ENCODE measurements around the gene SAV1.
"Not testable (repeated sequence)": the region's sequence is repeated elsewhere in the genome, so short reads cannot be mapped to it uniquely, and the experiment has no call there.

SAV1 gene

DNA sequence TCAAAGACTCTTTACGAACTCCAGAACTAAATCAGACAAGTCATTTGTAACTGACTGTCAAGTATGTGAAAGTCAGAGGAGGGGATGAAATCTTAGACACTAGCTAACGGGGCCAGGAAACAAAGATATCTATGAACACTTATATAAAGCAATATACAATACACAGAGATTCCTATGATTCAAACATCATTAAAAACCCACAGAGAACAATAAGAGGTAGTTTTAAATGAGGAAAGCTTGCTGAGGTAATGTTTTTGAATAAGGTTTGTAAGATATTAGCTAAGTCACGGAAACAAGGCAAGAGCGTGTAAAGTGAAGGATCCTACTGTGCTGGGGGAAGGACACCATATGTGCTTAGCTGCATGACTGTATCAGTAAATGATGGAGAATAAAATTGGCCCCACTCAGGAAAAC, 36.7 kb downstream of the SAV1 start:
- H3K27ac ChIP-seq (ENCODE audit: low read depth, low read length): no peak overlapping the region
- no peak overlapping the region for H3K9ac ChIP-seq (ENCODE audit: low read depth, low read length)
- H3K4me1 ChIP-seq (ENCODE audit: control insufficient read depth, insufficient read depth, low read length): no peaks in the 10 kb centered on the region
- no peak overlapping the region for H3K4me3 ChIP-seq (ENCODE audit: low read depth, low read length)
- no peaks in the 10 kb centered on the region for H3K27me3 ChIP-seq (ENCODE audit: control insufficient read depth, insufficient read depth, low read length)
- peaks cover 37% of the 10 kb centered on the region for H3K36me3 ChIP-seq (ENCODE audit: control insufficient read depth, insufficient read depth, low read length)
- H3K9me3 ChIP-seq (ENCODE audit: control insufficient read depth, insufficient read depth, low read length): no peaks in the 10 kb centered on the region

DNA sequence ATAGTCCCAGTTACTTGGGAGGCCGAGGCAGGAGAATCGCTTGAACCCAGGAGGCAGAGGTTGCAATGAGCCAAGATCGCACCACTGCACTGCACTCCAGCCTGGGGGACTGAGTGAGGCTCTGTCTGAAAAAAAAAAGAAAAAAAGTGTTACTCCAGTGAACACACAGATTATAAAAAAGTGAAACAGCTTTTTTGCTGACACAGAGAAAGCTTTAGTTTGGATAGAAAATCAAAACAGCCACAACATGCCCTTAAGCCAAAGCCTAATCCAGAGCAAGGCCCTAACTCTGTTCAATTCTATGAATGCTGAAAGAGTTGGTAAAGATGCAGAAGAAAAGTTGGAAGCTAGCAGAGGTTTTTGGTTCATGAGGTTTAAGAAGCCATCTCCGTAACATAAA, 43.2 kb downstream of the SAV1 start:
- H3K4me1 ChIP-seq (ENCODE audit: control insufficient read depth, insufficient read depth, low read length): not testable (repeated sequence)

DNA sequence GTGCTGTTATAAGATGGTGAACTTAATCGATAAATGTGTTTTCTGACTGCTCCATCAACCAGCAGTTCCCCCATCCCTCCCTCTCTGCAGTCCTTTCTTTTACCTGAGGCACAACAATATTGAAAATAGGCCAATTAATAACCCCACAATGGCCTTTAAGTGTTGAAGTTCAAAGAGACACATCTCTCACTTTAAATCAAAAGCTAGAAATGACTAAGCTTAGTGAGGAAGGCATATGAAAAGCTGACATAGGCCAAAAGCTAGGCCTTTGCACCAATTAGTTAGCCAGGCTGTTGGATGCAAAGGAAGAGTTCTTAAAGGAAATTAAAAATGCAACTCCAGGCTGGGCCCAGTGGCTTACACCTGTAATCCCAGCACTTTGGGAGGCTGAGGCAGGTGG, 43.7 kb downstream of the SAV1 start:
- Histone ChIP-seq H3K9me3 (ENCODE audit: control insufficient read depth, insufficient read depth, low read length) (no peaks in the 10 kb centered on the region), H3K4me1 (ENCODE audit: control insufficient read depth, insufficient read depth, low read length) (no peaks in the 10 kb centered on the region), H3K27me3 (ENCODE audit: control insufficient read depth, insufficient read depth, low read length) (no peaks in the 10 kb centered on the region), H3K27ac (ENCODE audit: low read depth, low read length) (no peak overlapping the region), H3K9ac (ENCODE audit: low read depth, low read length) (no peak overlapping the region), H3K4me3 (ENCODE audit: low read depth, low read length) (no peak overlapping the region), H3K36me3 (ENCODE audit: control insufficient read depth, insufficient read depth, low read length) (peaks cover 7% of the 10 kb centered on the region; the same call in 1 of the 2 replicates)

More for the DNA sequence above, 43.2 kb downstream of the SAV1 start:
- not testable (repeated sequence) for H3K4me3 ChIP-seq (ENCODE audit: low read depth, low read length); H3K27ac ChIP-seq (ENCODE audit: low read depth, low read length); H3K9me3 ChIP-seq (ENCODE audit: control insufficient read depth, insufficient read depth, low read length); H3K36me3 ChIP-seq (ENCODE audit: control insufficient read depth, insufficient read depth, low read length); H3K9ac ChIP-seq (ENCODE audit: low read depth, low read length); H3K27me3 ChIP-seq (ENCODE audit: control insufficient read depth, insufficient read depth, low read length)

DNA sequence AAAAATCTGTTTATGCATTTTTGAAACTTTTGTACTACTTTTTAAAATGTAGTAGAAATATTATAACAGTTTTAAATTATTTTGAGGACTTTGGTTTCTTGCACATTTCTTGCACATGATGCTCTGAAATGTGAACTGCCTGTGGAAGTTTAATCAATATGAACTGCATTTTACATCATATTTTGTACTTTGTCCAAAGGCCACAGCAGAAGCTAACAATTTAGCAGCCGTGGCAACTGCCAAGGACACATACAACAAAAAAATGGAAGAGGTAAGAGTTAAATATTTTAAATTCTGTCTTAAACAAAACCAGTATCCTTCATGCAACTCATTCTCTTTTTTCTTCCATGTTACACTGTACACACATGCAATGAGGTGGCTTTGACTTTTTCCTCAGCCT, 45.1 kb downstream of the SAV1 start:
- Histone ChIP-seq H3K4me1 (ENCODE audit: control insufficient read depth, insufficient read depth, low read length) (no peaks in the 10 kb centered on the region), H3K9me3 (ENCODE audit: control insufficient read depth, insufficient read depth, low read length) (no peaks in the 10 kb centered on the region), H3K27ac (ENCODE audit: low read depth, low read length) (no peak overlapping the region), H3K4me3 (ENCODE audit: low read depth, low read length) (no peak overlapping the region), H3K27me3 (ENCODE audit: control insufficient read depth, insufficient read depth, low read length) (no peaks in the 10 kb centered on the region), H3K36me3 (ENCODE audit: control insufficient read depth, insufficient read depth, low read length) (peaks cover 6% of the 10 kb centered on the region; the same call in 1 of the 2 replicates), H3K9ac (ENCODE audit: low read depth, low read length) (no peak overlapping the region)

DNA sequence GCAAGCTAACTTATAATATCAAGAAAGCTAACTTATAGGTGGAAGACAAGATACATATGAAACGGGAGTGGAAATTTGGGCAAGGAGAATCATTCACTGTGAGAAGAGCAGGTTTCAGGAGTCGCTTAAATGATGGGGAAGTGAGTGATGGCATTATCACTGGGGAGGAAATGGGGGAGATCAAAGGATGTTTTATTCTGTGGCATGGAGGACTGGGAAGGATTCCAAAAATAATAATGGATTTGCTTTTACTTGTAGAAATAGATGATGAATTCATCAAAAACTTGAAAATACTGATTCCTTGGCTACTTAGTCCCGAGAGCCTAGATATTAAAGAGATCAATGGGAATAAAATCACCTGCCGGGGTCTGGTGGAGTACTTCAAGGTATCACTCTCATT, 47.8 kb downstream of the SAV1 start:
- Histone ChIP-seq H3K36me3 (ENCODE audit: control insufficient read depth, insufficient read depth, low read length) (no peaks in the 10 kb centered on the region), H3K27me3 (ENCODE audit: control insufficient read depth, insufficient read depth, low read length) (no peaks in the 10 kb centered on the region), H3K9me3 (ENCODE audit: control insufficient read depth, insufficient read depth, low read length) (no peaks in the 10 kb centered on the region), H3K4me3 (ENCODE audit: low read depth, low read length) (no peak overlapping the region), H3K9ac (ENCODE audit: low read depth, low read length) (no peak overlapping the region), H3K27ac (ENCODE audit: low read depth, low read length) (no peak overlapping the region), H3K4me1 (ENCODE audit: control insufficient read depth, insufficient read depth, low read length) (no peaks in the 10 kb centered on the region)

DNA sequence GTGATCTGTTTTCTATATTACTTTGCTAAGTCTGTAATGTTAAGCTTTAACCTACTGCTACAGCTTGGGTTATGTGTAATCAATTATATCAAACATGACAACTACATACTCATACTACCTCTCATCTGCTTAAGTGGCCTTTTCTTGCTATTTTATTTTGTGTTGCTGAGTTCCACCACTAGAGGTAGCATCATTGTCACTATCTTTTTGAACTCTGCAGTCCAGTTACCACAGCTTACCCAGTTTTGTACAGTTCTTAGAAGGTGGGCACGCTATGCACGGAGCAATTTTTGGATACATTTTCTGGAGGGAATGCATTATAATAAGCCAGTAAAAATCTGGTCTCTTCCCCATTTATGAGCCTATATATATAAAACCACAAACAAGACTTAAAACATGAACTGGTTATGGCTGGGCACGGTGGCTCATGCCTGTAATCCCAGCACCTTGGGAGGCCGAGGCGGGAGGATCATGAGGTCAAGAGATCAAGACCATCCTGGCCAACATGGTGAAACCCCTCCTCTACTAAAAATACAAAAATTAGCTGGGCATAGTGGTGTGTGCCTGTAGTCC, 48.5 kb downstream of the SAV1 start:
- no peak overlapping the region for H3K4me3 ChIP-seq (ENCODE audit: low read depth, low read length)
- no peaks in the 10 kb centered on the region for H3K4me1 ChIP-seq (ENCODE audit: control insufficient read depth, insufficient read depth, low read length)
- H3K9ac ChIP-seq (ENCODE audit: low read depth, low read length): no peak overlapping the region
- H3K27me3 ChIP-seq (ENCODE audit: control insufficient read depth, insufficient read depth, low read length): no peaks in the 10 kb centered on the region
- H3K36me3 ChIP-seq (ENCODE audit: control insufficient read depth, insufficient read depth, low read length): no peaks in the 10 kb centered on the region
- no peak overlapping the region for H3K27ac ChIP-seq (ENCODE audit: low read depth, low read length)
- no peaks in the 10 kb centered on the region for H3K9me3 ChIP-seq (ENCODE audit: control insufficient read depth, insufficient read depth, low read length)

DNA sequence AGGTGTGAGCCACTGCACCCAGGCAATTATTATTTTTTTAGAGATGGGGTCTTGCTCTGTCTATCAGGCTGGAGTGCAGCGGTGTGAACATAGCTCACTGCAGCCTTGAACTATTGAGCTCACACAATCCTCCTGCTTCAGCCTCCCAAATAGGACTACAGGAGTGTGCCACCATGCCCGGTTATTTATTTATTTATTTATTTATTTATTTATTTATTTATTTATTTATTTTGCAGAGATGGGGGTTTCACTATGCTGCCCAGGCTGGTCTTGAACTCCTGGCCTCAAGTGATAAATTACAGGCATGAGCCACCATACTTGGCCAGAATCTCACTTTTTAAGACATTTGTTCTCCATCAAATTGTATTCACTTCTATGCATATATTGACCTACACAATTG, 51.8 kb downstream of the SAV1 start:
- H3K36me3 ChIP-seq (ENCODE audit: control insufficient read depth, insufficient read depth, low read length): no peaks in the 10 kb centered on the region
- no peak overlapping the region for H3K4me3 ChIP-seq (ENCODE audit: low read depth, low read length)
- H3K4me1 ChIP-seq (ENCODE audit: control insufficient read depth, insufficient read depth, low read length): no peaks in the 10 kb centered on the region
- no peaks in the 10 kb centered on the region for H3K9me3 ChIP-seq (ENCODE audit: control insufficient read depth, insufficient read depth, low read length)
- no peak overlapping the region for H3K9ac ChIP-seq (ENCODE audit: low read depth, low read length)
- no peak overlapping the region for H3K27ac ChIP-seq (ENCODE audit: low read depth, low read length)
- H3K27me3 ChIP-seq (ENCODE audit: control insufficient read depth, insufficient read depth, low read length): no peaks in the 10 kb centered on the region

DNA sequence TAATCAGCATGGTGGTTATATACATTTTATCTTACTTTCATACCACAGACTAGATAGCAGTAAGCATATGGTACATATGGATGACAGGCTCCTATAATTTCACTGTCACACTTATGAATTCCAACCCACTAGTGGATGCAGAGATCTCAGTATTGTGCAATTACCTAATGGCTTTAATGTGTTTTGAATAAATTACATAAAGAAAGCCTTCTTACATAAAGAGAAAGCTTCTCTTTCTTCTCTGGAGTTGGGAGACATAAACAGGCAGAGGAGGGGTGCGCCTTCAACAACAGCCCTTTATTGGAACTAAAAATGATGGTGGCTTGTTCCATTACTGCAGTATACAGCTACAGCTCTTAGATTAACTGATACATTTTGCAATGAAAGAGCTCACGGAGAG, 52.6 kb downstream of the SAV1 start:
- H3K4me3 ChIP-seq (ENCODE audit: low read depth, low read length): no peak overlapping the region

DNA sequence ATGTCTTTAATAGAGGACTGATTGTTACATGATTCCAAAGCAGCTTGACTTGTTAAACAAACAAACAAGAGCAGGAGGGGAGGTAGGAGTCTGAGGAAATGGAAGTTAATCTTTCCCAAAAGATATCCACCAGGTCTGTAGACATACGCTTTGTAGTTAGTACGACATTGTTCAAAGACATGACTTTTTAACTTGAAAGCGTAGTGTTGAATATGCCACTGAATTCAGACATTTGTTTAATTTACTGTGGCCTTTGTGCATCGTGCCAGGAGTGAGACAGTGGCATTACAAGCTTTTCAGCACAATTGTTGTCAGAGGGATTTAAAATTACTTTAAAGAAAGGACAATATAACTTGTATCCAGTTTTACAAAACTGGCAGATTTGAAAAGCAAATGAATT, 53.0 kb downstream of the SAV1 start:
- Histone ChIP-seq H3K27ac (ENCODE audit: low read depth, low read length) (no peak overlapping the region), H3K36me3 (ENCODE audit: control insufficient read depth, insufficient read depth, low read length) (no peaks in the 10 kb centered on the region), H3K27me3 (ENCODE audit: control insufficient read depth, insufficient read depth, low read length) (no peaks in the 10 kb centered on the region)

More for the DNA sequence above, 52.6 kb downstream of the SAV1 start:
- Histone ChIP-seq H3K4me1 (ENCODE audit: control insufficient read depth, insufficient read depth, low read length) (no peaks in the 10 kb centered on the region), H3K27me3 (ENCODE audit: control insufficient read depth, insufficient read depth, low read length) (no peaks in the 10 kb centered on the region), H3K9ac (ENCODE audit: low read depth, low read length) (no peak overlapping the region), H3K36me3 (ENCODE audit: control insufficient read depth, insufficient read depth, low read length) (no peaks in the 10 kb centered on the region), H3K27ac (ENCODE audit: low read depth, low read length) (no peak overlapping the region), H3K9me3 (ENCODE audit: control insufficient read depth, insufficient read depth, low read length) (no peaks in the 10 kb centered on the region)

DNA sequence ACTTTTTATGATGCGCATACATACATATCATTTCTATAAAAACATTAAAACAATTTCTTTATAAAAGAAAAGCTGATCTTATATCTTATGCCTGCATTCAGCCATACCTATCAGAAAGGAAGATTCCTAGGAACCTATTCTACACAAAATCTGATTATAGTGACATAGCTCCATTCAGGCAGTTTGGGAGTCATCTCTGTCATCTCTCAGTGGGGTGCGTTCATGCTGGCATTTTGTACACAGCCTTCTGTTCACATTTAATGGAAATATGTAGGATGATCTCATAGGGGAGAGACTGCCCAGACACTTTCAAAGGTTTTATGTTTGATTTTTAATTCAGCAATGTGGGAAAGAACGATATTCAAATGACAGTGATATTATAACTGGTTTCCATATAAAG, 55.3 kb downstream of the SAV1 start:
- H3K36me3 ChIP-seq (ENCODE audit: control insufficient read depth, insufficient read depth, low read length): no peaks in the 10 kb centered on the region
- H3K4me3 ChIP-seq (ENCODE audit: low read depth, low read length): no peak overlapping the region
- H3K27me3 ChIP-seq (ENCODE audit: control insufficient read depth, insufficient read depth, low read length): no peaks in the 10 kb centered on the region
- H3K27ac ChIP-seq (ENCODE audit: low read depth, low read length): no peak overlapping the region
- no peaks in the 10 kb centered on the region for H3K9me3 ChIP-seq (ENCODE audit: control insufficient read depth, insufficient read depth, low read length)
- H3K9ac ChIP-seq (ENCODE audit: low read depth, low read length): no peak overlapping the region
- no peaks in the 10 kb centered on the region for H3K4me1 ChIP-seq (ENCODE audit: control insufficient read depth, insufficient read depth, low read length)

More for the DNA sequence above, 53.0 kb downstream of the SAV1 start:
- Histone ChIP-seq H3K9ac (ENCODE audit: low read depth, low read length) (no peak overlapping the region), H3K9me3 (ENCODE audit: control insufficient read depth, insufficient read depth, low read length) (no peaks in the 10 kb centered on the region), H3K4me3 (ENCODE audit: low read depth, low read length) (no peak overlapping the region), H3K4me1 (ENCODE audit: control insufficient read depth, insufficient read depth, low read length) (no peaks in the 10 kb centered on the region)

DNA sequence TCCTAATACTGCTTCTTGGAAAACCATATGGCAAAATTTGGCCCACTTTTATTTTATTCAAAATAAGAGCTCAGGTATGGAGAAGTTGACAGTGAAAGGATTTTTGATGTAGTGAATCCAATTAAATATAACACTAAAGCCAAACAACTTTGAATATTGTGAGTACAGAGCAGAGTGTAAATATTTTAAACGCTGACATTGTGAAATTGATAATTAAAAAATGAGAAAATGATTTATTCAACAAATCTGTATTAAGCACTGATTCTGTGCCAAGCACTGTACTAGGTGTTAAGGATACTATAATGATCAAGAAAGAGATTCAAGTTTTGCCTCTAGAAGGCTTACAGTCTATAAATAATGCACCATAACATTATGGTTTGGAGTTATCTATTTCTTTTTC, 57.6 kb downstream of the SAV1 start:
- no peak overlapping the region for H3K27ac ChIP-seq (ENCODE audit: low read depth, low read length)
- no peaks in the 10 kb centered on the region for H3K27me3 ChIP-seq (ENCODE audit: control insufficient read depth, insufficient read depth, low read length)
- H3K4me3 ChIP-seq (ENCODE audit: low read depth, low read length): no peak overlapping the region
- no peak overlapping the region for H3K9ac ChIP-seq (ENCODE audit: low read depth, low read length)
- H3K9me3 ChIP-seq (ENCODE audit: control insufficient read depth, insufficient read depth, low read length): no peaks in the 10 kb centered on the region
- H3K36me3 ChIP-seq (ENCODE audit: control insufficient read depth, insufficient read depth, low read length): no peaks in the 10 kb centered on the region
- H3K4me1 ChIP-seq (ENCODE audit: control insufficient read depth, insufficient read depth, low read length): no peaks in the 10 kb centered on the region
